IMR-90 (cell line): ENCODE measurements around the gene IL19. TPM values are rescaled to one million over a fixed set of nuclear protein-coding genes. Genes with fewer than 3 reads are reported as not detected.

Experiments
- ATAC-seq: fragments of 200-7000 bp; cut with Tn5 transposase; 2 replicates; pipeline ENCODE4 v1.9.1; 2020; ENCODE audit warnings: low read depth, mild to moderate bottlenecking, moderate library complexity
- BruUV-seq: library from RNA; stranded (reverse); fragments of 400-500 nt; replicated peaks from 2 replicates; lab custom pipeline; 2021; lab: Mats Ljungman, UMichigan
- CTCF ChIA-PET: fragments of 300-600 bp; formaldehyde crosslinking; extraction: SDS; loops from one replicate; lab custom pipeline; 2021; ENCODE audit warnings: antibody characterized with exemption; lab: Yijun Ruan, JAX
- POLR2A ChIA-PET: fragments of 300-600 bp; sonication (Branson Sonifier 250); formaldehyde crosslinking; loops from one replicate; lab custom pipeline; 2022; ENCODE audit warnings: antibody characterized with exemption; ENCODE audit not compliant: unreplicated experiment; lab: Charles Lee
- DNase-seq: peaks from one replicate; pipeline ENCODE4 v3.0.0; 2013
- H2AFZ ChIP-seq: replicated peaks from 2 replicates; pipeline ENCODE3; 2013; ENCODE audit warnings: low read length, mild to moderate bottlenecking; ENCODE audit not compliant: poor library complexity
- H2AK5ac ChIP-seq: 2 replicates; pipeline ENCODE4 v1.6.1; 2013; ENCODE audit warnings: low read depth, low read length, inconsistent platforms
- H2AK9ac ChIP-seq: replicated peaks from 2 replicates; pipeline ENCODE3; 2013; ENCODE audit warnings: mild to moderate bottlenecking, low read depth, low read length, moderate library complexity; ENCODE audit not compliant: poor library complexity
- H2BK120ac ChIP-seq: 2 replicates; pipeline ENCODE4 v1.6.1; 2013; ENCODE audit warnings: low read depth, low read length, inconsistent platforms
- H2BK15ac ChIP-seq: 3 replicates; pipeline ENCODE4 v1.6.1; 2013; ENCODE audit warnings: low read depth, low read length, inconsistent platforms
- H2BK20ac ChIP-seq: 2 replicates; pipeline ENCODE4 v1.6.1; 2013; ENCODE audit warnings: low read depth, mild to moderate bottlenecking, inconsistent platforms, low read length, moderate library complexity
- H2BK5ac ChIP-seq: 2 replicates; pipeline ENCODE4 v1.6.1; 2013; ENCODE audit warnings: mild to moderate bottlenecking, low read depth, low read length, inconsistent platforms; ENCODE audit not compliant: poor library complexity, severe bottlenecking
- H3K14ac ChIP-seq: replicated peaks from 2 replicates; pipeline ENCODE4 v1.6.1; 2013; ENCODE audit warnings: low read depth, low read length, inconsistent platforms
- H3K18ac ChIP-seq: 2 replicates; pipeline ENCODE4 v1.6.1; 2013; ENCODE audit warnings: low read depth, low read length, control low read depth
- H3K23ac ChIP-seq: 2 replicates; pipeline ENCODE4 v1.6.1; 2013; ENCODE audit warnings: low read depth, low read length, inconsistent platforms
- H3K27ac ChIP-seq: 2 replicates; pipeline ENCODE4 v1.5.1; 2013; ENCODE audit warnings: mild to moderate bottlenecking, control low read depth, low read length; ENCODE audit not compliant: insufficient read depth
- H3K27me3 ChIP-seq: 2 replicates; pipeline ENCODE4 v1.6.1; 2013; ENCODE audit warnings: low read length; ENCODE audit not compliant: control insufficient read depth, insufficient read depth
- H3K36me3 ChIP-seq: 2 replicates; pipeline ENCODE4 v1.6.1; 2013; ENCODE audit warnings: low read length, mixed read lengths; ENCODE audit not compliant: control insufficient read depth, insufficient read depth
- H3K4ac ChIP-seq: 2 replicates; pipeline ENCODE4 v1.6.1; 2013; ENCODE audit warnings: low read depth, low read length, inconsistent platforms
- H3K4me1 ChIP-seq: 2 replicates; pipeline ENCODE4 v1.6.1; 2013; ENCODE audit warnings: low read length, mixed read lengths; ENCODE audit not compliant: control insufficient read depth, insufficient read depth
- H3K4me2 ChIP-seq: 2 replicates; pipeline ENCODE4 v1.6.1; 2013; ENCODE audit warnings: low read depth, mild to moderate bottlenecking, control low read depth, low read length, moderate library complexity
- H3K4me3 ChIP-seq: 2 replicates; pipeline ENCODE4 v1.5.1; 2013; ENCODE audit warnings: low read depth, mild to moderate bottlenecking, control low read depth, low read length, moderate library complexity; ENCODE audit not compliant: insufficient read depth
- H3K56ac ChIP-seq: 2 replicates; pipeline ENCODE4 v1.6.1; 2013; ENCODE audit warnings: low read length, inconsistent platforms; ENCODE audit not compliant: insufficient read depth; ENCODE audit errors: extremely low read depth
- H3K79me1 ChIP-seq, 2 experiments: 2 replicates each; pipeline ENCODE4 v1.6.1; 2013; ENCODE audit warnings: low read length in 2 of 2, inconsistent platforms in 1 of 2, low read depth in 1 of 2
- H3K9ac ChIP-seq: 2 replicates; pipeline ENCODE4 v1.6.1; 2013; ENCODE audit warnings: low read depth, low read length, control low read depth
- H3K9me1 ChIP-seq: 2 replicates; pipeline ENCODE4 v1.6.1; 2013; ENCODE audit warnings: low read length, inconsistent platforms; ENCODE audit not compliant: insufficient read depth
- H3K9me3 ChIP-seq: 2 replicates; pipeline ENCODE4 v1.6.1; 2013; ENCODE audit warnings: low read length; ENCODE audit not compliant: control insufficient read depth, insufficient read depth
- H4K20me1 ChIP-seq: 2 replicates; pipeline ENCODE4 v1.6.1; 2013; ENCODE audit warnings: low read length, inconsistent platforms; ENCODE audit not compliant: insufficient read depth
- H4K5ac ChIP-seq: 2 replicates; pipeline ENCODE4 v1.6.1; 2013; ENCODE audit warnings: mild to moderate bottlenecking, low read depth, low read length, control low read depth
- H4K8ac ChIP-seq, 2 experiments: 2 replicates each; pipeline ENCODE4 v1.6.1; 2013; ENCODE audit warnings: low read depth in 2 of 2, low read length in 2 of 2, control low read depth in 1 of 2, inconsistent platforms in 1 of 2
- H4K91ac ChIP-seq: 2 replicates; pipeline ENCODE4 v1.6.1; 2013; ENCODE audit warnings: low read depth, low read length, inconsistent platforms; ENCODE audit not compliant: insufficient read depth
- BHLHE40 ChIP-seq: fragments of 150-350 bp; IDR thresholded peaks from 2 replicates; pipeline ENCODE4 v1.6.1; 2016; ENCODE audit warnings: mild to moderate bottlenecking, low read depth, low read length
- CEBPB ChIP-seq: IDR thresholded peaks from 2 replicates; pipeline ENCODE4 v1.6.1; 2012; ENCODE audit warnings: low read depth, low read length, improper control_type of control experiment
- MAFK ChIP-seq: IDR thresholded peaks from 2 replicates; pipeline ENCODE4 v1.6.1; 2012; ENCODE audit warnings: low read depth, low read length, improper control_type of control experiment
- MXI1 ChIP-seq: IDR thresholded peaks from 2 replicates; pipeline ENCODE4 v1.6.1; 2012; ENCODE audit warnings: low read depth, mild to moderate bottlenecking, low read length, moderate library complexity, borderline replicate concordance
- RAD21 ChIP-seq: IDR thresholded peaks from 2 replicates; pipeline ENCODE4 v1.6.1; 2012; ENCODE audit warnings: low read length, improper control_type of control experiment
- SMC3 ChIP-seq: fragments of 150-350 bp; IDR thresholded peaks from 2 replicates; pipeline ENCODE4 v1.6.1; 2016; ENCODE audit warnings: low read depth, mild to moderate bottlenecking, antibody characterized with exemption, low read length, moderate library complexity
- WGBS, 2 experiments: methylation state at CpG; one replicate each; pipeline versions ENCODE4 v1.1.5 to v1.1.7; 2013; ENCODE audit warnings: missing lambda C conversion rate in 2 of 2; ENCODE audit not compliant: insufficient read length in 1 of 2; ENCODE audit errors: extremely low coverage in 2 of 2; 5-methylcytosine and 5-hydroxymethylcytosine counted together
- dilution Hi-C: fragments of 300-500 bp; cut with HindIII; formaldehyde crosslinking; loops from one replicate; pipeline ENCODE4 v1.14.3; 2018; ENCODE audit warnings: low sequenced_read_pairs; ENCODE audit not compliant: unreplicated experiment
- in situ Hi-C: fragments of 300-500 bp; cut with MboI; formaldehyde crosslinking; loops from 3 replicates; pipeline ENCODE4 v1.14.3; 2019; ENCODE audit warnings: low sequenced_read_pairs, inconsistent platforms, mixed read lengths
- intact Hi-C: fragments of 100-400 bp; cut with micrococcal nuclease; formaldehyde crosslinking; loops from 2 replicates; pipeline ENCODE4 v1.10.0; 2022
- polyA plus RNA-seq, 3 experiments: library from polyadenylated mRNA; depleted of rRNA; stranded (reverse); fragments of >200 nt; gene quantifications; 2 replicates each; pipeline ENCODE4 v1.2.3, GENCODE V29; 2012; ENCODE audit warnings: low replicate concordance in 1 of 3
- total RNA-seq: library from RNA; depleted of rRNA; stranded (reverse); fragments of >200 nt; gene quantifications from 2 replicates; pipeline ENCODE4 v1.2.3, GENCODE V29; 2012
- TF ChIP-seq, protein P1 (sequence below): conservative IDR thresholded peaks from 2 replicates; pipeline ENCODE4 v1.5.1; 2012; ENCODE audit warnings: mild to moderate bottlenecking, low read depth, low read length, improper control_type of control experiment
- TF ChIP-seq, protein P2 (sequence below): fragments of 150-350 bp; IDR thresholded peaks from 2 replicates; pipeline ENCODE4 v1.6.1; 2017; ENCODE audit warnings: mild to moderate bottlenecking, antibody characterized with exemption, low read length, low read depth
- TF ChIP-seq, protein P3 (sequence below): fragments of 150-350 bp; IDR thresholded peaks from 2 replicates; pipeline ENCODE4 v1.6.1; 2016; ENCODE audit warnings: low read depth, mild to moderate bottlenecking, low read length, moderate library complexity, borderline replicate concordance

IL19 gene
- total and polyA plus RNA-seq, 2 of the 4 experiments (the other 2 are of a cell fraction) = not detected

DNA sequence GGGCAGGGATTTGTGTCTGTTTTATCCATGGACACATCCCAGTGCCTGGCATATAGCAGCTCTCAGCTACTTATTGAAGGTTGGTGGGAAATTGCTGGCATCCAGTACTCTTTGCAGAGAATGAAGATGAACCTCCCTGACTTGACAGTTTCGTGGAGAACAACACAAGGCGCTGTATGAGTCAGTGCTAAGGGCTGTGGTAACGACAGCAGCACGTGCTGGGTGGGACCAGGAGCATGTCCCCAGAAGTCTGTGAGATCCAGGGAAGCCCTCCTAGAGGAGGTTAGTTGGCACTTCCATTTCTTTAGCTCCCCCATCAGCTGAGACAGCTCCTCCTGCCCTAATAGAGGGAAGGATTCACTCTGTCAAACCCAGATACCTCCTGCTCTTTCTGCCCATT, 25.9 kb upstream of the IL19 start:
- Histone ChIP-seq H3K36me3 (no peaks in the 10 kb centered on the region), H3K4me3 (no peak overlapping the region), H3K27ac (no peak overlapping the region), H2AK9ac (peak overlapping the region; percentile 13), H3K9me1 (peaks cover 18% of the 10 kb centered on the region; the same call in 1 of the 2 replicates), H2BK5ac (no peak overlapping the region), H3K4me2 (no peak overlapping the region), H3K18ac (no peak overlapping the region), H2BK15ac (no peak overlapping the region), H3K56ac (no peak overlapping the region), H3K27me3 (no peaks in the 10 kb centered on the region), H3K4ac (no peak overlapping the region), H2BK120ac (no peak overlapping the region), H3K9ac (no peak overlapping the region), H4K5ac (no peak overlapping the region), H3K14ac (no peak overlapping the region), H3K9me3 (no peaks in the 10 kb centered on the region), H4K8ac (no peak overlapping the region), H3K79me1 (no peaks in the 10 kb centered on the region), H2BK20ac (no peak overlapping the region), H4K20me1 (no peaks in the 10 kb centered on the region), H3K4me1 (peaks cover 3% of the 10 kb centered on the region), H2AFZ (no peak overlapping the region), H2AK5ac (no peak overlapping the region), H4K91ac (no peak overlapping the region), H3K23ac (no peak overlapping the region)
- ChIA-PET CTCF (interaction anchor here (1.4 kb wide), 1 partner anchor 65 kb away, joined by 4 read pairs; no protein-coding TSS in a partner anchor), POLR2A (no interaction called here)
- DNase-seq (peak; percentile 21), ATAC-seq (no peak)
- 93% methylated on average over 2 of the region's 4 CpGs; no CpG with 5 or more reads in 1 of the 2 experiments for WGBS, 2 experiments
- in situ Hi-C loops (no loop called here), dilution Hi-C loops (no loop called here), intact Hi-C loops (no loop called here)
- BruUV-seq = no TSS peak
- TF ChIP-seq, protein P1, sequence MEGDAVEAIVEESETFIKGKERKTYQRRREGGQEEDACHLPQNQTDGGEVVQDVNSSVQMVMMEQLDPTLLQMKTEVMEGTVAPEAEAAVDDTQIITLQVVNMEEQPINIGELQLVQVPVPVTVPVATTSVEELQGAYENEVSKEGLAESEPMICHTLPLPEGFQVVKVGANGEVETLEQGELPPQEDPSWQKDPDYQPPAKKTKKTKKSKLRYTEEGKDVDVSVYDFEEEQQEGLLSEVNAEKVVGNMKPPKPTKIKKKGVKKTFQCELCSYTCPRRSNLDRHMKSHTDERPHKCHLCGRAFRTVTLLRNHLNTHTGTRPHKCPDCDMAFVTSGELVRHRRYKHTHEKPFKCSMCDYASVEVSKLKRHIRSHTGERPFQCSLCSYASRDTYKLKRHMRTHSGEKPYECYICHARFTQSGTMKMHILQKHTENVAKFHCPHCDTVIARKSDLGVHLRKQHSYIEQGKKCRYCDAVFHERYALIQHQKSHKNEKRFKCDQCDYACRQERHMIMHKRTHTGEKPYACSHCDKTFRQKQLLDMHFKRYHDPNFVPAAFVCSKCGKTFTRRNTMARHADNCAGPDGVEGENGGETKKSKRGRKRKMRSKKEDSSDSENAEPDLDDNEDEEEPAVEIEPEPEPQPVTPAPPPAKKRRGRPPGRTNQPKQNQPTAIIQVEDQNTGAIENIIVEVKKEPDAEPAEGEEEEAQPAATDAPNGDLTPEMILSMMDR = no peak
- TF ChIP-seq, protein P2, sequence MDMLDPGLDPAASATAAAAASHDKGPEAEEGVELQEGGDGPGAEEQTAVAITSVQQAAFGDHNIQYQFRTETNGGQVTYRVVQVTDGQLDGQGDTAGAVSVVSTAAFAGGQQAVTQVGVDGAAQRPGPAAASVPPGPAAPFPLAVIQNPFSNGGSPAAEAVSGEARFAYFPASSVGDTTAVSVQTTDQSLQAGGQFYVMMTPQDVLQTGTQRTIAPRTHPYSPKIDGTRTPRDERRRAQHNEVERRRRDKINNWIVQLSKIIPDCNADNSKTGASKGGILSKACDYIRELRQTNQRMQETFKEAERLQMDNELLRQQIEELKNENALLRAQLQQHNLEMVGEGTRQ = peak; percentile 34; the same call in 1 of the 2 replicates
- TF ChIP-seq RAD21 (no peak), CEBPB (no peak), MAFK (no peak), SMC3 (no peak), MXI1 (no peak), BHLHE40 (peak; percentile 82)
- TF ChIP-seq, protein P3, sequence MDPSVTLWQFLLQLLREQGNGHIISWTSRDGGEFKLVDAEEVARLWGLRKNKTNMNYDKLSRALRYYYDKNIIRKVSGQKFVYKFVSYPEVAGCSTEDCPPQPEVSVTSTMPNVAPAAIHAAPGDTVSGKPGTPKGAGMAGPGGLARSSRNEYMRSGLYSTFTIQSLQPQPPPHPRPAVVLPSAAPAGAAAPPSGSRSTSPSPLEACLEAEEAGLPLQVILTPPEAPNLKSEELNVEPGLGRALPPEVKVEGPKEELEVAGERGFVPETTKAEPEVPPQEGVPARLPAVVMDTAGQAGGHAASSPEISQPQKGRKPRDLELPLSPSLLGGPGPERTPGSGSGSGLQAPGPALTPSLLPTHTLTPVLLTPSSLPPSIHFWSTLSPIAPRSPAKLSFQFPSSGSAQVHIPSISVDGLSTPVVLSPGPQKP = no peak
